HepG2 (cell line): Measurements from ENCODE around the gene RNU6-1. TPM values are rescaled to one million over a fixed set of nuclear protein-coding genes. Genes with fewer than 3 reads are reported as not detected.

Source experiments
- ATAC-seq: fragments of 200-7000 bp; cut with Tn5 transposase; 3 replicates; pipeline ENCODE4 v1.9.1; 2020; ENCODE audit warnings: mild to moderate bottlenecking, moderate library complexity
- BruUV-seq: library from RNA; stranded (reverse); fragments of 400-500 nt; replicated peaks from 2 replicates; lab custom pipeline; 2021; lab: Mats Ljungman, UMichigan
- CTCF ChIA-PET: fragments of 300-600 bp; formaldehyde crosslinking; extraction: SDS; loops from one replicate; lab custom pipeline; 2021; ENCODE audit warnings: low total read pairs, inconsistent platforms, low intra/inter-chr PET ratio; lab: Yijun Ruan, JAX
- POLR2A ChIA-PET: fragments of 350-600 bp; sonication (Branson Sonifier 250); formaldehyde crosslinking; loops from one replicate; lab custom pipeline; 2020; ENCODE audit warnings: antibody characterized with exemption, inconsistent platforms; lab: Yijun Ruan, JAX
- DNase-seq: peaks from one replicate; pipeline ENCODE4 v3.0.0-alpha.2; 2015; ENCODE audit warnings: low spot score
- FAIRE-seq: peaks from 3 replicates; lab custom pipeline; 2011; peaks lifted over from hg19 to GRCh38; lab: Jason Lieb, UNC
- H2AFZ ChIP-seq: one replicate; pipeline ENCODE4 v1.6.1; 2011; ENCODE audit warnings: low read length, inconsistent platforms
- H3K27ac ChIP-seq: fragments of 300-600 bp; 3 replicates; pipeline ENCODE4 v1.8.0; 2011; ENCODE audit warnings: mixed run types, mild to moderate bottlenecking, mixed read lengths, low read length, inconsistent platforms; ENCODE audit not compliant: insufficient read depth; ENCODE audit errors: extremely low read length
- H3K27me3 ChIP-seq, 2 experiments: fragments of 200-600 bp in 1 of 2; 2 replicates in 1 of 2; 3 replicates in 1 of 2; pipeline versions ENCODE4 v1.6.0 to v1.8.0; 2011; ENCODE audit warnings: low read length in 2 of 2, mild to moderate bottlenecking in 2 of 2, moderate library complexity in 2 of 2, inconsistent platforms in 1 of 2; ENCODE audit not compliant: insufficient read depth in 2 of 2, control insufficient read depth in 1 of 2
- H3K36me3 ChIP-seq, 2 experiments: fragments of 200-600 bp in 1 of 2; replicated peaks in 1 of 2; 2 replicates in 1 of 2; 3 replicates in 1 of 2; pipeline versions ENCODE4 v1.5.1 to v1.8.0; 2011; ENCODE audit warnings: low read length in 2 of 2, inconsistent platforms in 1 of 2; ENCODE audit not compliant: insufficient read depth in 2 of 2, control insufficient read depth in 1 of 2
- H3K4me1 ChIP-seq: 2 replicates; pipeline ENCODE4 v1.5.1; 2012; ENCODE audit warnings: low read length, inconsistent platforms; ENCODE audit not compliant: insufficient read depth
- H3K4me2 ChIP-seq: 2 replicates; pipeline ENCODE4 v1.6.0; 2011; ENCODE audit warnings: low read depth, low read length, inconsistent platforms
- H3K4me3 ChIP-seq, 3 experiments: fragments of 200-600 bp in 1 of 3; sonication (generic), shearing (Covaris generic) in 1 of 3; replicated peaks in 1 of 3; 2 replicates each; pipeline ENCODE4 v1.5.1; 2011 to 2016; ENCODE audit warnings: low read length in 3 of 3, inconsistent platforms in 2 of 3, low read depth in 2 of 3, mild to moderate bottlenecking in 2 of 3, control low read depth in 1 of 3, mixed read lengths in 1 of 3; ENCODE audit not compliant: insufficient read depth in 1 of 3
- H3K79me2 ChIP-seq: one replicate; pipeline ENCODE4 v1.6.1; 2011; ENCODE audit warnings: low read length, inconsistent platforms; ENCODE audit not compliant: insufficient read depth
- H3K9ac ChIP-seq: 2 replicates; pipeline ENCODE4 v1.6.0; 2011; ENCODE audit warnings: mild to moderate bottlenecking, low read depth, low read length, inconsistent platforms; ENCODE audit not compliant: insufficient read depth
- H3K9me3 ChIP-seq: 2 replicates; pipeline ENCODE4 v1.5.1; 2012; ENCODE audit warnings: mild to moderate bottlenecking, low read length
- H4K20me1 ChIP-seq: 2 replicates; pipeline ENCODE4 v1.6.0; 2011; ENCODE audit warnings: inconsistent platforms, mild to moderate bottlenecking, low read length, moderate library complexity; ENCODE audit not compliant: insufficient read depth
- HNRNPL ChIP-seq: fragments of 200-400 bp; formaldehyde crosslinking; IDR thresholded peaks from 2 replicates; pipeline ENCODE4 v1.6.1; 2017; ENCODE audit warnings: mild to moderate bottlenecking, low read depth, low read length
- IRX3 ChIP-seq: sonication (generic); formaldehyde crosslinking; IDR thresholded peaks from 2 replicates; pipeline ENCODE4 v1.8.1; 2023; ENCODE audit warnings: mild to moderate bottlenecking, low read depth, missing genetic modification reagents, borderline replicate concordance
- MAFK ChIP-seq, 2 experiments: IDR thresholded peaks in 1 of 2; conservative IDR thresholded peaks in 1 of 2; 2 replicates each; pipeline ENCODE4 v1.6.1; 2011; ENCODE audit warnings: improper control_type of control experiment in 2 of 2, low read length in 2 of 2
- SRSF4 ChIP-seq: fragments of 200-400 bp; formaldehyde crosslinking; IDR thresholded peaks from one replicate; pipeline ENCODE4 v1.6.1; 2018; ENCODE audit warnings: mild to moderate bottlenecking, low read depth, low read length, moderate library complexity; ENCODE audit not compliant: poor library complexity, severe bottlenecking
- ZBTB7B ChIP-seq: sonication (generic); formaldehyde crosslinking; IDR thresholded peaks from 2 replicates; pipeline ENCODE4 v1.4.0; 2020; ENCODE audit warnings: missing genetic modification reagents
- ZNF10 ChIP-seq: sonication (generic); formaldehyde crosslinking; IDR thresholded peaks from 2 replicates; pipeline ENCODE4 v1.4.0; 2020; ENCODE audit warnings: mild to moderate bottlenecking, low read depth, missing genetic modification reagents, borderline replicate concordance
- ZNF781 ChIP-seq: sonication (generic); formaldehyde crosslinking; IDR thresholded peaks from 2 replicates; pipeline ENCODE4 v1.5.1; 2020; ENCODE audit warnings: borderline replicate concordance, mild to moderate bottlenecking, missing genetic modification reagents; ENCODE audit errors: not compliant biosample characterization
- ZNF83 ChIP-seq: sonication (generic); formaldehyde crosslinking; IDR thresholded peaks from 2 replicates; pipeline ENCODE4 v1.4.0; 2020; ENCODE audit warnings: missing genetic modification reagents, mild to moderate bottlenecking, borderline replicate concordance
- WGBS: methylation state at CpG from one replicate; pipeline ENCODE4 v1.1.6; 2017; ENCODE audit warnings: low lambda C conversion rate; 5-methylcytosine and 5-hydroxymethylcytosine counted together
- in situ Hi-C: cut with HindIII; loops from 2 replicates; pipeline ENCODE4 v1.10.0; 2017; ENCODE audit warnings: low pct_unique_long_range_greater_than_20kb; ENCODE audit not compliant: extremely low pct_ligation_motif_present
- intact Hi-C: fragments of 100-400 bp; cut with micrococcal nuclease; formaldehyde crosslinking; loops from one replicate; pipeline ENCODE4 v1.10.0; 2022; ENCODE audit not compliant: unreplicated experiment
- polyA plus RNA-seq, 8 experiments: library from polyadenylated mRNA; depleted of rRNA in 3 of 8; stranded (reverse) in 7 of 8; unstranded in 1 of 8; fragments of >200 nt; fragmentation: Illumina TruSeq in 4 of 8; extraction: Trizol in 4 of 8; gene quantifications; 2 replicates each; pipeline versions ENCODE4 v1.2.1 to v1.2.3, GENCODE V29; 2011 to 2016; ENCODE audit warnings: low read depth in 4 of 8, missing spikeins in 1 of 8, mixed read lengths in 1 of 8; ENCODE audit not compliant: insufficient read depth in 1 of 8
- total RNA-seq, 5 experiments: library from RNA; depleted of rRNA; stranded (reverse); fragments of >200 nt; fragmentation: Illumina TruSeq; extraction: Trizol; gene quantifications; 2 replicates each; pipeline ENCODE4 v1.2.3, GENCODE V29; 2016; ENCODE audit warnings: low read depth in 1 of 5
- TF ChIP-seq, protein P1 (sequence below): sonication (generic); formaldehyde crosslinking; IDR thresholded peaks from 2 replicates; pipeline ENCODE4 v1.8.1; 2023; ENCODE audit warnings: mild to moderate bottlenecking, missing genetic modification reagents
- TF ChIP-seq, protein P2 (sequence below): sonication (generic); formaldehyde crosslinking; IDR thresholded peaks from 2 replicates; pipeline ENCODE4 v1.4.0; 2020; ENCODE audit warnings: missing genetic modification reagents, borderline replicate concordance

The RNU6-1 gene
- total and polyA plus RNA-seq, 2 of the 13 experiments (the other 11 are each of a cell fraction or from before 2014, with no cell fraction given): under 0.01 TPM; not detected in 1

DNA sequence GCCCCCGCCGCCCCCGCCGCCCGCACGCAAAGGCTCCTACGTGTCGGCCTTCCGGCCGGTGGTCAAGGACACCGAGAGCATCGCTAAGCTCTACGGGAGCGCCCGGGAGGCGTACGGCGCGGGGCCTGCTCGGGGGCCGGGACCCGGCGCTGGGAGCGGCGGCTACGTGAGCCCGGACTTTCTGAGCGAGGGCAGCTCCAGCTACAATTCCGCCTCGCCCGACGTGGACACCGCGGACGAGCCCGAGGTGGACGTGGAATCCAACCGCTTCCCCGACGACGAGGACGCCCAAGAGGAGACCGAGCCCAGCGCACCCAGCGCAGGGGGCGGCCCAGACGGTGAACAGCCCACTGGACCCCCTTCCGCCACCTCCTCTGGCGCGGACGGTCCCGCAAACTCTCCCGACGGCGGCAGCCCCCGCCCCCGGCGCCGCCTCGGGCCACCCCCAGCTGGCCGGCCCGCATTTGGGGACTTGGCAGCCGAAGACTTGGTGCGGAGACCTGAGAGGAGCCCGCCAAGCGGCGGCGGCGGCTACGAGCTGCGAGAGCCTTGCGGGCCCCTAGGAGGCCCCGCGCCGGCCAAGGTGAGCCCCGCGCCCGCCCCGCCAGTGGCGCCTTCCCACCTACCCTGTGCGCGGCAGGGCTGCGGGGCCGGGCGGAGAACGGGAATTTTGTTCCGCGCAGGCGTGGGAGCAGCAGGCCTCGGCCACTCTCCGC, 12.1 kb downstream of the RNU6-1 start (continued):
- TF ChIP-seq, protein P1, sequence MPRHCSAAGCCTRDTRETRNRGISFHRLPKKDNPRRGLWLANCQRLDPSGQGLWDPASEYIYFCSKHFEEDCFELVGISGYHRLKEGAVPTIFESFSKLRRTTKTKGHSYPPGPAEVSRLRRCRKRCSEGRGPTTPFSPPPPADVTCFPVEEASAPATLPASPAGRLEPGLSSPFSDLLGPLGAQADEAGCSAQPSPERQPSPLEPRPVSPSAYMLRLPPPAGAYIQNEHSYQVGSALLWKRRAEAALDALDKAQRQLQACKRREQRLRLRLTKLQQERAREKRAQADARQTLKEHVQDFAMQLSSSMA (CRISPR knock-in tag): no peak

DNA sequence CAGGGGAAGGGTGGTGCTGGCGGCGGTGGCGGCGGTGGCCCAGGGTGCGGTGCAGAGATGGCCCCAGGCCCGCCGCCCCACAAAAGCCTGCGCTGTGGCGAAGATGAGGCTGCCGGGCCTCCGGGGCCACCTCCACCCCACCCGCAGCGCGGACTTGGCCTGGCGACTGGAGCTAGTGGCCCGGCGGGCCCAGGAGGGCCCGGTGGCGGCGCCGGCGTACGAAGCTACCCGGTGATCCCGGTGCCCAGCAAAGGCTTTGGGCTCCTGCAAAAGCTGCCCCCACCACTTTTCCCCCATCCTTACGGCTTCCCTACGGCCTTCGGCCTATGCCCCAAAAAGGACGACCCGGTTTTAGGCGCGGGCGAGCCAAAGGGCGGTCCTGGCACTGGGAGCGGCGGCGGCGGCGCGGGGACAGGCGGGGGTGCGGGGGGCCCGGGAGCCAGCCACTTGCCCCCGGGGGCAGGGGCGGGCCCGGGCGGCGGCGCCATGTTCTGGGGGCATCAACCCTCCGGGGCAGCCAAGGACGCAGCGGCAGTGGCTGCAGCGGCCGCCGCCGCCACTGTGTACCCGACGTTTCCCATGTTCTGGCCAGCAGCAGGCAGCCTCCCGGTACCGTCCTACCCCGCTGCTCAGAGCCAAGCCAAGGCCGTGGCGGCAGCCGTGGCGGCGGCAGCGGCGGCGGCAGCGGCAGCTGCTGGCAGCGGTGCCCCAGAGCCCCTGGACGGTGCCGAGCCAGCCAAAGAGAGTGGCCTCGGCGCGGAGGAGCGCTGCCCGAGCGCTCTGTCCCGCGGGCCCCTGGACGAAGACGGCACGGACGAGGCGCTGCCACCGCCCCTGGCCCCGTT, 12.9 kb downstream of the RNU6-1 start:
- Histone ChIP-seq H3K9ac (no peak overlapping the region), H3K4me3 (no peak overlapping the region), H3K27ac (no peak overlapping the region), H3K27me3 (peaks cover 13 to 70% of the 10 kb centered on the region in 2 experiments), H3K36me3 (no peaks in the 10 kb centered on the region), H3K4me1 (no peaks in the 10 kb centered on the region), H3K79me2 (no peaks in the 10 kb centered on the region), H4K20me1 (no peaks in the 10 kb centered on the region), H3K9me3 (no peaks in the 10 kb centered on the region), H3K4me2 (no peak overlapping the region), H2AFZ (no peak overlapping the region)
- no TSS peak for BruUV-seq
- ATAC-seq (peak; percentile 20; the same call in 2 of the 3 replicates), DNase-seq (no peak), FAIRE-seq (no peak)
- CTCF ChIA-PET: no interaction called here
- 96% methylated on average over 23 of the region's 88 CpGs for WGBS
- intact Hi-C loops: no loop called here
- POLR2A ChIA-PET: no interaction called here
- TF ChIP-seq SRSF4 (no peak), MAFK (conservative IDR thresholded peaks at IDR 0.05 in 1 of 2, IDR thresholded peaks at IDR 0.05 in 1 of 2; ENCODE audit: low read length in 2 of 2) (no peak), ZNF83 (no peak), HNRNPL (no peak), ZNF781 (CRISPR knock-in tag) (no peak), IRX3 (CRISPR knock-in tag) (no peak), ZBTB7B (CRISPR knock-in tag) (no peak), ZNF10 (CRISPR knock-in tag) (no peak)
- TF ChIP-seq, protein P2, sequence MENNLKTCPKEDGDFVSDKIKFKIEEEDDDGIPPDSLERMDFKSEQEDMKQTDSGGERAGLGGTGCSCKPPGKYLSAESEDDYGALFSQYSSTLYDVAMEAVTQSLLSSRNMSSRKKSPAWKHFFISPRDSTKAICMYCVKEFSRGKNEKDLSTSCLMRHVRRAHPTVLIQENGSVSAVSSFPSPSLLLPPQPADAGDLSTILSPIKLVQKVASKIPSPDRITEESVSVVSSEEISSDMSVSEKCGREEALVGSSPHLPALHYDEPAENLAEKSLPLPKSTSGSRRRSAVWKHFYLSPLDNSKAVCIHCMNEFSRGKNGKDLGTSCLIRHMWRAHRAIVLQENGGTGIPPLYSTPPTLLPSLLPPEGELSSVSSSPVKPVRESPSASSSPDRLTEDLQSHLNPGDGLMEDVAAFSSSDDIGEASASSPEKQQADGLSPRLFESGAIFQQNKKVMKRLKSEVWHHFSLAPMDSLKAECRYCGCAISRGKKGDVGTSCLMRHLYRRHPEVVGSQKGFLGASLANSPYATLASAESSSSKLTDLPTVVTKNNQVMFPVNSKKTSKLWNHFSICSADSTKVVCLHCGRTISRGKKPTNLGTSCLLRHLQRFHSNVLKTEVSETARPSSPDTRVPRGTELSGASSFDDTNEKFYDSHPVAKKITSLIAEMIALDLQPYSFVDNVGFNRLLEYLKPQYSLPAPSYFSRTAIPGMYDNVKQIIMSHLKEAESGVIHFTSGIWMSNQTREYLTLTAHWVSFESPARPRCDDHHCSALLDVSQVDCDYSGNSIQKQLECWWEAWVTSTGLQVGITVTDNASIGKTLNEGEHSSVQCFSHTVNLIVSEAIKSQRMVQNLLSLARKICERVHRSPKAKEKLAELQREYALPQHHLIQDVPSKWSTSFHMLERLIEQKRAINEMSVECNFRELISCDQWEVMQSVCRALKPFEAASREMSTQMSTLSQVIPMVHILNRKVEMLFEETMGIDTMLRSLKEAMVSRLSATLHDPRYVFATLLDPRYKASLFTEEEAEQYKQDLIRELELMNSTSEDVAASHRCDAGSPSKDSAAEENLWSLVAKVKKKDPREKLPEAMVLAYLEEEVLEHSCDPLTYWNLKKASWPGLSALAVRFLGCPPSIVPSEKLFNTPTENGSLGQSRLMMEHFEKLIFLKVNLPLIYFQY: no peak
- TF ChIP-seq, protein P1 (CRISPR knock-in tag): no peak
- in situ Hi-C loops: no loop called here
